NCI-H1048 (cell line): ENCODE data around the gene DLGAP1.

Source experiments
- DNase-seq: peaks from one replicate; lab custom pipeline; 2025; lab: John Stamatoyannopoulos, UW

DLGAP1 gene

GRCh38 chr18:4157352-4157751 lies 297.8 kb downstream of the DLGAP1 start:
- no peak for DNase-seq

GRCh38 chr18:4146797-4147196 lies 308.3 kb downstream of the DLGAP1 start:
- no peak for DNase-seq

GRCh38 chr18:4144201-4144600 lies 310.9 kb downstream of the DLGAP1 start:
- DNase-seq: no peak

- DNase-seq: no peak
Observed at GRCh38 chr18:4143585-4143984, 311.5 kb downstream of the DLGAP1 start.

GRCh38 chr18:4142876-4143275 lies 312.2 kb downstream of the DLGAP1 start:
- DNase-seq: no peak

GRCh38 chr18:4134700-4135099 lies 320.4 kb downstream of the DLGAP1 start:
- DNase-seq: peak; percentile 50

GRCh38 chr18:4130734-4131719 lies 324.1 kb downstream of the DLGAP1 start:
- peak; percentile 50 for DNase-seq

GRCh38 chr18:4126939-4127338 lies 328.2 kb downstream of the DLGAP1 start:
- DNase-seq: no peak

- no peak for DNase-seq
Observed at GRCh38 chr18:4125627-4126230, 329.4 kb downstream of the DLGAP1 start.

GRCh38 chr18:4125224-4125623 lies 329.9 kb downstream of the DLGAP1 start:
- DNase-seq: no peak

- no peak for DNase-seq
Observed at GRCh38 chr18:4119813-4120212, 335.3 kb downstream of the DLGAP1 start.

GRCh38 chr18:4119127-4119648 lies 335.9 kb downstream of the DLGAP1 start:
- DNase-seq: no peak

GRCh38 chr18:4108016-4108415 lies 347.1 kb downstream of the DLGAP1 start:
- no peak for DNase-seq

GRCh38 chr18:4107049-4107467 lies 348.0 kb downstream of the DLGAP1 start:
- DNase-seq: no peak

- peak; percentile 22 for DNase-seq
Observed at GRCh38 chr18:4106407-4107033, 348.6 kb downstream of the DLGAP1 start.

- no peak for DNase-seq
Observed at GRCh38 chr18:4102901-4103300, 352.2 kb downstream of the DLGAP1 start.

- DNase-seq: no peak
Observed at GRCh38 chr18:4101009-4101408, 354.1 kb downstream of the DLGAP1 start.

GRCh38 chr18:4096486-4096885 lies 358.6 kb downstream of the DLGAP1 start:
- DNase-seq: no peak

- DNase-seq: no peak
Observed at GRCh38 chr18:4093676-4094075, 361.4 kb downstream of the DLGAP1 start.

- no peak for DNase-seq
Observed at GRCh38 chr18:4084382-4084900, 370.7 kb downstream of the DLGAP1 start.

- DNase-seq: no peak
Observed at GRCh38 chr18:4078246-4078645, 376.9 kb downstream of the DLGAP1 start.

GRCh38 chr18:4077721-4078120 lies 377.4 kb downstream of the DLGAP1 start:
- peak; percentile 42 for DNase-seq
